Adipose tissue (tissue), 3 donors: ENCODE data around the gene CXCR2. TPM values are rescaled to one million over a fixed set of nuclear protein-coding genes. Genes with fewer than 3 reads are reported as not detected.
"Not testable (repeated sequence)": the region's sequence is repeated elsewhere in the genome, so short reads cannot be mapped to it uniquely, and the experiment has no call there.

Experiments used
- H3K27ac ChIP-seq: one replicate; pipeline ENCODE4 v1.5.1; 2013; ENCODE audit warnings: low read depth, low read length
- WGBS, 3 donors: extraction: QIAGEN DNeasy Blood & Tissue Kit; methylation state at CpG; one replicate each; pipeline ENCODE4 v1.1.7; 2013; 5-methylcytosine and 5-hydroxymethylcytosine counted together
- polyA plus RNA-seq, 3 donors: library from polyadenylated mRNA; stranded (reverse); fragments of 200-250 nt; gene quantifications; one replicate each; pipeline ENCODE4 v1.2.3, GENCODE V29; 2013
- donor health status: healthy with polysubstance abuse.
- donor health status: Bipolar disorder and iron deficiency.
- donor health status: healthy.

The CXCR2 gene
- 10 to 100 TPM in 1 of 3 donors, 1 to 10 TPM in 1, under 1 TPM in 1; 0.20 to 10.8 (median 8.1) TPM for polyA plus RNA-seq

GRCh38 chr2:218125626-218126080 is at the start of gene CXCR2:
Gene CXCR2, plus strand, starts transcription at chr2:218126028. Its CDS starts 8,774 bp downstream, at chr2:218134802.
- no peak within 1 kb of the TSS for H3K27ac ChIP-seq
- 33 to 78% (median 37%) methylated on average over 8 of the region's 8 CpGs for WGBS, 3 donors

- H3K27ac ChIP-seq = no peak overlapping the region
- 80 to 88% (median 86%) methylated on average over 9 of the region's 9 CpGs for WGBS, 3 donors
These were observed 48.2 kb upstream of the CXCR2 start for GRCh38 chr2:218077464-218078216.

- no peak overlapping the region for H3K27ac ChIP-seq
- 66 to 71% (median 68%) methylated on average over 15 of the region's 15 CpGs for WGBS, 3 donors
These were observed 45.6 kb upstream of the CXCR2 start for GRCh38 chr2:218079943-218080913.

GRCh38 chr2:218081063-218081462 is 44.8 kb upstream of the CXCR2 start:
- H3K27ac ChIP-seq = no peak overlapping the region
- 78 to 86% (median 85%) methylated on average over 2 of the region's 2 CpGs for WGBS, 3 donors

GRCh38 chr2:218081695-218082094 is 44.1 kb upstream of the CXCR2 start:
- H3K27ac ChIP-seq = no peak overlapping the region
- 80 to 84% (median 82%) methylated on average over 7 of the region's 7 CpGs for WGBS, 3 donors

- 55 to 70% (median 69%) methylated on average over 13 to 14 of the region's 14 CpGs for WGBS, 3 donors
- H3K27ac ChIP-seq = no peak overlapping the region
These were observed 43.1 kb upstream of the CXCR2 start for GRCh38 chr2:218082586-218083351.

- 90 to 91% (median 90%) methylated on average over 3 of the region's 3 CpGs for WGBS, 3 donors
- H3K27ac ChIP-seq = no peak overlapping the region
These were observed 42.5 kb upstream of the CXCR2 start for GRCh38 chr2:218083352-218083676.

- no peak overlapping the region for H3K27ac ChIP-seq
These were observed 39.4 kb upstream of the CXCR2 start for GRCh38 chr2:218086478-218086877.

- WGBS, 3 donors = 69 to 71% (median 70%) methylated on average over 8 of the region's 8 CpGs
- H3K27ac ChIP-seq = no peak overlapping the region
These were observed 36.6 kb upstream of the CXCR2 start for GRCh38 chr2:218089259-218089658.

GRCh38 chr2:218091746-218092145 is 34.1 kb upstream of the CXCR2 start:
- WGBS, 3 donors = 59 to 83% (median 64%) methylated on average over 3 of the region's 3 CpGs
- no peak overlapping the region for H3K27ac ChIP-seq

- no peak overlapping the region for H3K27ac ChIP-seq
- 82 to 89% (median 86%) methylated on average over 3 of the region's 3 CpGs for WGBS, 3 donors
These were observed 31.9 kb upstream of the CXCR2 start for GRCh38 chr2:218093879-218094278.

GRCh38 chr2:218095853-218096252 is 30.0 kb upstream of the CXCR2 start:
- WGBS, 3 donors = 52 to 67% (median 54%) methylated on average over 8 of the region's 8 CpGs
- no peak overlapping the region for H3K27ac ChIP-seq

GRCh38 chr2:218097975-218098374 is 27.9 kb upstream of the CXCR2 start:
- no peak overlapping the region for H3K27ac ChIP-seq
- 76 to 79% (median 77%) methylated on average over 3 of the region's 3 CpGs for WGBS, 3 donors

- H3K27ac ChIP-seq = not testable (repeated sequence)
- 75 to 89% (median 84%) methylated on average over 7 of the region's 7 CpGs for WGBS, 3 donors
These were observed 17.0 kb upstream of the CXCR2 start for GRCh38 chr2:218108834-218109233.

GRCh38 chr2:218121789-218122188 is 4.0 kb upstream of the CXCR2 start:
- H3K27ac ChIP-seq = not testable (repeated sequence)
- 75 to 85% (median 84%) methylated on average over 4 of the region's 4 CpGs for WGBS, 3 donors

GRCh38 chr2:218122286-218122685 is 3.5 kb upstream of the CXCR2 start:
- not testable (repeated sequence) for H3K27ac ChIP-seq

GRCh38 chr2:218123986-218124385 is 1.8 kb upstream of the CXCR2 start:
- no peak overlapping the region for H3K27ac ChIP-seq
- WGBS, 3 donors = 73 to 86% (median 81%) methylated on average over 4 of the region's 4 CpGs

GRCh38 chr2:218125095-218125494 is 733 bp upstream of the CXCR2 start:
- WGBS, 3 donors = 24 to 33% (median 29%) methylated on average over 4 of the region's 4 CpGs
- H3K27ac ChIP-seq = no peak overlapping the region
